ENCODE results near the gene ADAMTSL4. TPM values are rescaled to one million over a fixed set of nuclear protein-coding genes. Genes with fewer than 3 reads are reported as not detected.
"Not testable (repeated sequence)": the region's sequence is repeated elsewhere in the genome, so short reads cannot be mapped to it uniquely, and the experiment has no call there.

Gene ADAMTSL4
- total and polyA plus RNA-seq, 5 donors = 22.6 to 57.0 (median 34.9) TPM

DNA sequence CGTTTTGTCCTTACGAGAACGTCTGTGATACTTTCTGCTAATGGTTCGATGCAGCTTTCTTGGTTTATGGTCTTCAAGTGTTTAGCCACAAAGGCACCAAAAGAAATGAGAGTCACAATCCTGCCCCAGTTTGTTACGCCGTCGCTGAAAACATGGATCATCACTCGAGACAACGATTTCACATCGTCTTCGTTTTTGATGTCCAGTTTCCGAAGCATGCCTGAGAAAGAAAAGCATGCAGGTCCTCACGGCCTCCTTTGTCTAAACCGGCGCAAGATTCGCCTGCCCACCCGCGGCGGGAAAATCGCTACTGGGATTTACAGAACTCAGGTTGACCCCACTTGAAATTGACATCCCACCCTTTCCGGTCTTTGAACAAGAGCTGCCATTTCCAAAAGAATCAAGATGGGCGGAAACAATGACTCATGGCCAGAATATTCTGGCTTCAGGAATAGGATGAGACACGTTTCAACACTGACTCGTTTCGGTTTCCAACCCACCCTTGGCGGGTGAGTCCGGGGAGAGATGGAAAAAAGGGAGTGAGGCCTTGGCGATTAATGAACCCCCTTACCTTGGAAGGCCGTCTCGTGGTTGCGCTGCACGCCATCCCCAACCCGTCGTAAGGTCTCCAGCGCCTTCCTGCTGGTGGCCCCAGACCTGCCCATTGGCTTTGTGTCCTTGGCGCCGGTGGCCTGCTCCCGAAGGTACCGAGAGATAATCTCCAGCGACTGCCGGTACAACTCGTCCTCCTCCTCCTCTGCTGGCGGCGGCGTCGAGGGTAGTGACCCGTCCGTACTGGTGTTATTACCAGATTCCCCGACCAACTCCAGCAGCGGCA lies 29.3 kb downstream of the ADAMTSL4 start:
- no peaks in the 10 kb centered on the region for H3K9me3 ChIP-seq (ENCODE audit: control insufficient read depth, low read length)
- ATAC-seq = peak; percentile 38 to 76
- intact Hi-C loops (cut with DNase I) = loop anchor here in 2 of 4 donors (5.0 kb wide), 1 partner anchor 44 kb away; no protein-coding TSS in a partner anchor
- H3K4me3 ChIP-seq (ENCODE audit: low read length) = peak overlapping the region; percentile 99
- H3K4me1 ChIP-seq (ENCODE audit: control insufficient read depth, insufficient read depth, low read length) = peaks cover 3% of the 10 kb centered on the region
- peak; percentile 67 to 80 (median 77) for DNase-seq
- no peaks in the 10 kb centered on the region for H3K27me3 ChIP-seq (ENCODE audit: control insufficient read depth, insufficient read depth)
- WGBS = under 1% methylated on average over 50 of the region's 50 CpGs
- peak overlapping the region; percentile 100 for H3K27ac ChIP-seq (ENCODE audit: low read length)

DNA sequence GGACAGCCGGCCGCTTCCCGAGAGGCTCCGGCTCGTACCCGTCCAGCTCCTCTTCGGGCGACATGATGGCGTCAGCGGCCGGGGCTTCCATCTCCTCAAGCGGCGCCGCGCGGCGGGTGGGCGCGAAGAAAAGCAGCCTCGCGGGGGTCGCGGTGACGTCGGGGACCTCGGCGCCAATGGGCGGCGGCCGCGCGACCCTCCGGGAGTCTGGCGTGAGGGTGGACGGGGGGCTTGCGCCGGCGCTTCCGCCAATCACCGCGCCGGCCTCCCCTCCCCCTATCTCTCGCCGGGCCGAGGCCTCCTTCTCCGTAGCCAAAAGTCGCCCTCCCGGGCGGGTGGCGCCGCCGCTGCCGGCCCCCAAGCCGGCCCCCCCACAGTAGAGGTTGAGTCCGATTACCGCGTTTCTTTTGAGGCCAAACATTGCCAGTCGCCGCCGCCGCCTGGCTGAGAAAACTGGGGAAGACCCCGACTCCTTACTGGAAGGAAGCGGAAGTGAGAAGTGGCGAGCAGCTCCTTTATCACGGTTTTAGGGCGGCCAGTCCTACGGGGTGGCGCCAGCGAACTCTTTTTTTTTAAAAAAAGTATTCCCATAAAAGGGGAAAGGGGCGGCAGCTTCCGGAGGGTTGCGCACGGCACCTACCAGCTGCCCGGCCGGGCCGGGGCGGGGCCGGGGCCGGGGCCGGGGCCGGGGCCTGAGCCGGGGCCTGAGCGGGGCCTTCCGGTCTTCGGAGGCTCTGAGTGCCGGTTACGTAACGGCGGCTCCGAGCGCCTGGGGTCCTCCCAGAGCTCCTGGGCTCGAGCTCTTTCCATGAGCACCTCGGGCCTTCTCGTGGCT lies 30.1 kb downstream of the ADAMTSL4 start, which contains the start of gene MCL1:
TSS of gene MCL1 (minus strand) at position 501 of the 835 bp plus-strand sequence. CDS start at position 421, 80 bp downstream.
- peak; percentile 94 to 98 (median 97) for DNase-seq
- intact Hi-C loops (cut with DNase I) = loop anchor here in 2 of 4 donors (5.0 kb wide), 1 partner anchor 43 kb away; no protein-coding TSS in a partner anchor
- peaks cover 3% of the 10 kb centered on the region for H3K4me1 ChIP-seq (ENCODE audit: control insufficient read depth, insufficient read depth, low read length)

DNA sequence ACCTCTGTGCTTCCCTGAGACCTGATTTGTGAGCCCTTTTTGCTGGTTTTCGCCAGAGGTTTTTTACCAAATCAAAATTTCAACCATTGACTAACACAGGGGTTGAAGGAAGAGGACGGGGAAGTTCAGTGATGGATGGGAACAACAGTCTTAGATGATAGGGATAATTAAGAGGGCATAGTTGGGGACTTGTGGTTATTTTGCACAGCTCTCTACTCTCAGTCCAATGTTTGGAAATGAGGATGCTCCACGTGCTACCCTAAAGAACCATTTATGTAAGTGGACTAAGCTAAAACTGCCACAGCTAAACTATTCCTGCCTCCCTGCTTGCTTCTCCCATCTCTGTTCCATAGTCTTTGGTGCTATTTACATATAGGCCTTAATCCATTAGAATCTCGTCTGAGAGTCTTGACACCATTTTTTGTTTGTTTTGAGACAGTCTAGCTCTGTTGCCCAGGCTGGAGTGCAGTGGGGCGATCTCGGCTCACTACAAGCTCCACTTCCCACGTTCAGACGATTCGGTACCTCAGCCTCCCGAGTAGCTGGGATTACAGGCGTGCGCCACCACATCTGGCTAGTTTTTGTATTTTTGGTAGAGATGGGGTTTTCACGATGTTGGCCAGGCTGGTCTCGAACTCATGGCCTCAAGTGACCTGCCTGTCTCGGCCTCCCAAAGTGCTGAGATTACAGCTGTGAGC lies 30.9 kb downstream of the ADAMTSL4 start:
- Histone ChIP-seq H3K27me3 (ENCODE audit: control insufficient read depth, insufficient read depth) (no peaks in the 10 kb centered on the region), H3K4me1 (ENCODE audit: control insufficient read depth, insufficient read depth, low read length) (no peaks in the 10 kb centered on the region), H3K9me3 (ENCODE audit: control insufficient read depth, low read length) (no peaks in the 10 kb centered on the region), H3K27ac (ENCODE audit: low read length) (peak overlapping the region; percentile 91), H3K4me3 (ENCODE audit: low read length) (peak overlapping the region; percentile 53)
- intact Hi-C loops (cut with DNase I) = loop anchor here in 2 of 4 donors (5.0 kb wide), 1 partner anchor 42 kb away; no protein-coding TSS in a partner anchor
- no peak for ATAC-seq
- no peak for DNase-seq
- 71% methylated on average over 15 of the region's 15 CpGs for WGBS

More for the DNA sequence above, 30.1 kb downstream of the ADAMTSL4 start, which contains the start of gene MCL1:
- Histone ChIP-seq H3K4me3 (ENCODE audit: low read length) (peak within 1 kb of the TSS; percentile 99), H3K27ac (ENCODE audit: low read length) (peak within 1 kb of the TSS; percentile 100), H3K9me3 (ENCODE audit: control insufficient read depth, low read length) (no peaks in the 10 kb centered on the region), H3K27me3 (ENCODE audit: control insufficient read depth, insufficient read depth) (no peaks in the 10 kb centered on the region)
- under 1% methylated on average over 92 of the region's 94 CpGs for WGBS
- peak; percentile 89 to 97 for ATAC-seq

DNA sequence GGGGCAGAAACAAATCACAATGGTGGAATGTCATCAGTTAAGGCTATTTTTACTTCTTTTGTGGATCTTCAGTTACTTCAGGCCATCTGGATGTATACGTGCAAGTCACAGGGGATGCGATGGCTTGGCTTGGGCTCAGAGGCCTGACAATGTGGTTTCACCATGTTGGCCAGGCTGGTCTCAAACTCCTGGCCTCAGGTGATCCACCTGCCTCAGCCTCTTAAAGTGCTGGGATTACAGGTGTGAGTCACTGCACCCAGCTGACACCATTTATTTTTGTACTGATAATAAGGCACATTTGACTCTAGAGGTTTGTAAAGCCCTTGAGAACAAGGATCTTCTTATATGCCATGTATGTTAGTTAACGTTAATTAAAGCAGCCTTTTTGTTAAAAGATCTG lies 31.8 kb downstream of the ADAMTSL4 start:
- intact Hi-C loops (cut with DNase I); H3K27ac ChIP-seq (ENCODE audit: low read length); H3K4me1 ChIP-seq (ENCODE audit: control insufficient read depth, insufficient read depth, low read length); ATAC-seq; H3K27me3 ChIP-seq (ENCODE audit: control insufficient read depth, insufficient read depth); H3K4me3 ChIP-seq (ENCODE audit: low read length); DNase-seq; H3K9me3 ChIP-seq (ENCODE audit: control insufficient read depth, low read length): not testable (repeated sequence)
- 90% methylated on average over 3 of the region's 3 CpGs for WGBS

DNA sequence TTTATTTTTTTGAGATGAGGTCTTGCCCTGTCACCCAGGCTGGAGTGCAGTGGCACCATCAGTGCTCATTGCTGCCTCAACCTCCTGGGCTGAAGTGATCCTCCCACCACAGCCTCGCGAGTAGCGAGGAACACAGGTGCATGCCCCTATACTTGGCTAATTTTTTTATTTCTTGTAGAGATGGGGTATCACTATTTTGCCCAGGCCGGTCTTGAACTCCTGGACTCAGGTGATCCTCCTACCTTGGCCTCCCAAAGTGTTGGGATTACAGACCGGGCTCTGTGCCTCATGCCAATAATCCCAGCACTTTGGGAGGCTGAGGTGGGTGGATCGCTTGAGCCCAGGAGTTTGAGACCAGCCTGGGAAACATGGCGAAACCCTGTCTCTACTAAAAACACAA lies 32.2 kb downstream of the ADAMTSL4 start:
- 96% methylated on average over 7 of the region's 7 CpGs for WGBS
- H3K9me3 ChIP-seq (ENCODE audit: control insufficient read depth, low read length); H3K4me1 ChIP-seq (ENCODE audit: control insufficient read depth, insufficient read depth, low read length); intact Hi-C loops (cut with DNase I); H3K27me3 ChIP-seq (ENCODE audit: control insufficient read depth, insufficient read depth); H3K27ac ChIP-seq (ENCODE audit: low read length); H3K4me3 ChIP-seq (ENCODE audit: low read length); ATAC-seq; DNase-seq: not testable (repeated sequence)

DNA sequence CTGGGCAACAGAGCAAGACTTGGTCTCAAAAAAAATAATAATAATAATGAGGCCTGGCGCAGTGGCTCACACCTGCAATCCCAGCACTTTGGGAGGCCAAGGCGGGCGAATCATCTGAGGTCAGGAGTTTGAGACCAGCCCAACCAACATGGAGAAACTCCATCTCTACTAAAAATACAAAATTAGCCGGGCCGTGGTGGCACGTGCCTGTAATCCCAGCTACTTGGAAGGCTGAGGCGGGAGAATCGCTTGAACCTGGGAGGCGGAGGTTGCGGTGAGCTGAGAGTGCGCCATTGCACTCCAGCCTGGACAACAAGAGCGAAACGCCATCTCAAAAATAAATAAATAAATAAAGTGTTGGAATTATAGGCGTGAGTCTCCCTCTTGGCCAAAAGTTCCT lies 32.8 kb downstream of the ADAMTSL4 start:
- intact Hi-C loops (cut with DNase I); H3K27ac ChIP-seq (ENCODE audit: low read length); H3K27me3 ChIP-seq (ENCODE audit: control insufficient read depth, insufficient read depth); H3K9me3 ChIP-seq (ENCODE audit: control insufficient read depth, low read length); H3K4me1 ChIP-seq (ENCODE audit: control insufficient read depth, insufficient read depth, low read length); H3K4me3 ChIP-seq (ENCODE audit: low read length); ATAC-seq; DNase-seq: not testable (repeated sequence)
- 98% methylated on average over 14 of the region's 14 CpGs for WGBS

DNA sequence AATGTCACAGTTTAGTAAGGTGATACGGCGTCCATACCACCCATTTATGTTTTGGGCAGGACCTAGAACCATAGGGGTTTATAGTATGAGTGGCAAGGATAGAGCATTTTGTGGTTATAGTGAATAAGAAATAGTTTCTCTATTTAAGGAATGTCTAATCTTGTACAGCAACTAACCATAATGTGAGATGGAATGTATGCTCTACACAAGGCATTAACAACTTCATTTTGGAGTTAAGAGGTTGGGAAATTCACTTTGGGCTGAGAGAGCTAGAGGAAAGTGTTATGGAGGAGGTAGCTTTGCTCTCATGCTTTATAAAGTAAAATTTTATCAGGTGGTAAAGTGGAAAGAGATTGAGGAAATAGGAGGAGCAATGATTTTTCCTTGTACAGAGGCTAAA lies 33.2 kb downstream of the ADAMTSL4 start:
- no peaks in the 10 kb centered on the region for H3K4me1 ChIP-seq (ENCODE audit: control insufficient read depth, insufficient read depth, low read length)
- no peak for DNase-seq
- intact Hi-C loops (cut with DNase I) = no loop called here
- WGBS = 97% methylated on average over 2 of the region's 2 CpGs
- no peaks in the 10 kb centered on the region for H3K9me3 ChIP-seq (ENCODE audit: control insufficient read depth, low read length)
- no peaks in the 10 kb centered on the region for H3K27me3 ChIP-seq (ENCODE audit: control insufficient read depth, insufficient read depth)
- no peak for ATAC-seq
- H3K4me3 ChIP-seq (ENCODE audit: low read length) = no peak overlapping the region
- H3K27ac ChIP-seq (ENCODE audit: low read length) = no peak overlapping the region

DNA sequence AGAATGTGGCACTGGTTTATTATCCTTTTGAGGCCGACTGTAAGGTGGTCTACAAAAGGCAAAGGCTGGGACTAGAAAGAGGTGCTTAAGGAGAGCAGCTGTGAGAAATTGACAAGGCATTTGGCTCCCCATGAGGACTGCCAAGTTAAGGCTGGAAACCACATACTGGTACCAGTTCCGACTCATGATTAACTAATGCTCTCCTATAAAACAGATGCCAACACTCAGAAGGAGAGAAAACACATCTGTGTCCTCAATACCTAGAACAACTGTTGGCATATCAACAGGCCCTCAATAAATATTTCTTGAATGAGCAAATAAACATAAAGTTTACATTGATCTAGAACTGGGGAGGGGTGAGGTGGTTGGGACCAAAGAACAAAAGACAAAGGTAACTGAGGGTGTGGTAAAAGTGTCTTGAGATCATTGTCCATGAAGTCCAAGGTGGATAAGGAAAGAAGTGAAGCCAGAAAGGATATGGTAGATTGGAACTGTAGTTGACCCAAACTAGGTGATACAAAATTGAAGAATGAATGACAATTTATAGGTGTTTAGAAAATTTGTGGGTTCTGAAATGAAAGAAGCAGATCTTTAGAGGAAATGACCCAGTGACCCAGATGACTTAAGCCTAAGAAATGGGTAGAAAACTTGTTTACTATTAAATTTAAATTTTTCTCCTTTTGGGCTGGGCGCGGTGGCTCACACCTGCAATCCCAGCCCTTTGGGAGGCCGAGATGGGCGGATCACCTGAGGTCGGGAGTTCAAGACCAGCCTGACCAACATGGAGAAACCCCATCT lies 47.1 kb downstream of the ADAMTSL4 start:
- Histone ChIP-seq H3K27me3 (ENCODE audit: control insufficient read depth, insufficient read depth) (no peaks in the 10 kb centered on the region), H3K27ac (ENCODE audit: low read length) (no peak overlapping the region), H3K9me3 (ENCODE audit: control insufficient read depth, low read length) (no peaks in the 10 kb centered on the region), H3K4me1 (ENCODE audit: control insufficient read depth, insufficient read depth, low read length) (no peaks in the 10 kb centered on the region), H3K4me3 (ENCODE audit: low read length) (no peak overlapping the region)
- intact Hi-C loops (cut with DNase I) = no loop called here
- 92% methylated on average over 7 of the region's 7 CpGs for WGBS
- ATAC-seq = no peak
- no peak for DNase-seq

DNA sequence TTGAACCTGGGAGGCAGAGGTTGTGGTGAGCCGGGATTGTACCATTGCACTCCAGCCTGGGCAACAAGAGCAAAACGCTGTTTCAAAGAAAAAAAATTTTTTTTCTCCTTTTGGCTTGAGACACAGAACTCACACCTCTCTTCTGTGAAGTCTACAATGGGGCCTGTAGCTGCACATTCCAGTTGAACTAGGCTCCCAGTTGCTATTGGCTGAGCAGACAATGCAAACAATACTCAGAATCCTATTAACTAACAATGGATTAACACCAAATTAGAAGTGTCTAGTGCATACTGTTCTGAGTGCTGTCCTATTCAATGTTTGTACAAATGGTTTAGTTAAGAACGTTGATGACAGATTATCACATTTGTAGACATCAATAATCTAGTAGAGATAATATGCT lies 47.8 kb downstream of the ADAMTSL4 start:
- Histone ChIP-seq H3K4me3 (ENCODE audit: low read length) (no peak overlapping the region), H3K4me1 (ENCODE audit: control insufficient read depth, insufficient read depth, low read length) (no peaks in the 10 kb centered on the region), H3K27me3 (ENCODE audit: control insufficient read depth, insufficient read depth) (no peaks in the 10 kb centered on the region), H3K27ac (ENCODE audit: low read length) (no peak overlapping the region), H3K9me3 (ENCODE audit: control insufficient read depth, low read length) (no peaks in the 10 kb centered on the region)
- WGBS = 62% methylated on average over 3 of the region's 3 CpGs
- intact Hi-C loops (cut with DNase I) = no loop called here
- DNase-seq (no peak), ATAC-seq (no peak)

DNA sequence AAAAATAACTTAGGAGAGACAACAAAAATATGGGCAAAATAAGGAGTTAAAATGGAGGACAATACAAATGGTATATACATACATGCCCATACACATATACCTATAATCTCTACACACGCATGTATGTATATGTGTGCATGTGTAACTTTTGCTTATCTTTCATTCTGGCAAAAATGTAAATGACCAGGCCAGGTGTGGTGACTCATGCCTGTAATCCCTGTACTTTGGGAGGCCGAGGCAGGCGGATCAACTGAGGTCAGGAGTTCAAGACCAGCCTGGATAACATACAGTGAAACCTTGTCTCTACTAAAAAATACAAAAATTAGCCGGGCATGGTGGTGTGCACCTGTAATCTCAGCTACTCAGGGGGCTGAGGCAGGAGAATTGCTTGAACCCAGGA lies 49.1 kb downstream of the ADAMTSL4 start:
- intact Hi-C loops (cut with DNase I); ATAC-seq; H3K27ac ChIP-seq (ENCODE audit: low read length); DNase-seq; H3K4me3 ChIP-seq (ENCODE audit: low read length); H3K9me3 ChIP-seq (ENCODE audit: control insufficient read depth, low read length); H3K4me1 ChIP-seq (ENCODE audit: control insufficient read depth, insufficient read depth, low read length); H3K27me3 ChIP-seq (ENCODE audit: control insufficient read depth, insufficient read depth): not testable (repeated sequence)
- 83% methylated on average over 4 of the region's 4 CpGs for WGBS
